ENCODE results near the gene THBS4.

GRCh38 chr5:80078921-80079320 is 43.8 kb downstream of the THBS4 start:
- TF ChIP-seq YY1 (IDR thresholded peaks at IDR 0.05; ENCODE audit: low read depth), result no peak
- TF ChIP-seq MAX (IDR thresholded peaks at IDR 0.05; ENCODE audit: low read depth), result no peak
- TF ChIP-seq TCF12 (IDR thresholded peaks at IDR 0.05), result no peak
- TF ChIP-seq EP300 (IDR thresholded peaks at IDR 0.05; ENCODE audit: borderline replicate concordance in 1 of 2, low read depth in 1 of 2, low read length in 1 of 2), result no peak
- TF ChIP-seq CTCF (IDR thresholded peaks at IDR 0.05), result no peak
- no peak for TF ChIP-seq POLR2AphosphoS5 (IDR thresholded peaks at IDR 0.05; ENCODE audit: low read depth, low read length)
- TF ChIP-seq NFIC (IDR thresholded peaks at IDR 0.05; ENCODE audit: borderline replicate concordance), result no peak

All from SK-N-SH (cell line).